HepG2 (cell line): ENCODE data around the gene SEMA7A. TPM values are rescaled to one million over a fixed set of nuclear protein-coding genes. Genes with fewer than 3 reads are reported as not detected.

Source experiments
- BCL6 ChIP-seq: IDR thresholded peaks from 2 replicates; pipeline ENCODE4 v1.6.1; 2016; ENCODE audit warnings: missing genetic modification reagents, missing compliant biosample characterization
- ESRRA ChIP-seq: sonication (generic); formaldehyde crosslinking; IDR thresholded peaks from 2 replicates; pipeline ENCODE4 v1.5.1; 2020; ENCODE audit warnings: mild to moderate bottlenecking, low read depth, missing genetic modification reagents
- FOXK1 ChIP-seq: sonication (generic); formaldehyde crosslinking; IDR thresholded peaks from 2 replicates; pipeline ENCODE4 v1.4.0; 2020; ENCODE audit warnings: low read depth, missing genetic modification reagents, borderline replicate concordance
- GATAD2A ChIP-seq: IDR thresholded peaks from 2 replicates; pipeline ENCODE4 v1.6.1; 2016
- HNF4A ChIP-seq: sonication (generic); formaldehyde crosslinking; IDR thresholded peaks from 2 replicates; pipeline ENCODE4 v1.4.0; 2020; ENCODE audit warnings: missing genetic modification reagents
- KDM1A ChIP-seq: IDR thresholded peaks from 2 replicates; pipeline ENCODE4 v1.6.1; 2016; ENCODE audit warnings: missing compliant biosample characterization
- PRPF4 ChIP-seq: fragments of 200-400 bp; formaldehyde crosslinking; IDR thresholded peaks from 2 replicates; pipeline ENCODE4 v1.6.1; 2016; ENCODE audit warnings: low read length, low read depth; ENCODE audit not compliant: poor library complexity, severe bottlenecking
- SCMH1 ChIP-seq: sonication (generic); formaldehyde crosslinking; IDR thresholded peaks from 2 replicates; pipeline ENCODE4 v1.9.0; 2021; ENCODE audit warnings: missing genetic modification reagents, mild to moderate bottlenecking, borderline replicate concordance
- SOX13 ChIP-seq, 3 experiments: fragments of 450-650 bp in 1 of 3; sonication (generic) in 1 of 3; formaldehyde crosslinking in 1 of 3; IDR thresholded peaks in 2 of 3; conservative IDR thresholded peaks in 1 of 3; 2 replicates each; pipeline versions ENCODE4 v1.5.0 to v1.6.1; 2016 to 2020; ENCODE audit warnings: antibody characterized with exemption in 1 of 3, mild to moderate bottlenecking in 1 of 3, missing compliant biosample characterization in 1 of 3, missing genetic modification reagents in 1 of 3, moderate library complexity in 1 of 3
- ZBTB3 ChIP-seq: sonication (generic); formaldehyde crosslinking; IDR thresholded peaks from 2 replicates; pipeline ENCODE4 v1.4.0; 2020; ENCODE audit warnings: low read depth, mild to moderate bottlenecking, moderate library complexity, missing genetic modification reagents, borderline replicate concordance
- ZNF121 ChIP-seq: sonication (generic); formaldehyde crosslinking; IDR thresholded peaks from 2 replicates; pipeline ENCODE4 v1.5.0; 2020; ENCODE audit warnings: mild to moderate bottlenecking, missing genetic modification reagents
- ZNF225 ChIP-seq: sonication (generic); formaldehyde crosslinking; IDR thresholded peaks from 2 replicates; pipeline ENCODE4 v1.4.0; 2020; ENCODE audit warnings: mild to moderate bottlenecking, missing genetic modification reagents
- ZNF768 ChIP-seq: sonication (generic); formaldehyde crosslinking; IDR thresholded peaks from 2 replicates; pipeline ENCODE4 v1.4.0; 2020; ENCODE audit warnings: missing genetic modification reagents
- polyA plus RNA-seq, 8 experiments: library from polyadenylated mRNA; depleted of rRNA in 3 of 8; stranded (reverse) in 7 of 8; unstranded in 1 of 8; fragments of >200 nt; fragmentation: Illumina TruSeq in 4 of 8; extraction: Trizol in 4 of 8; gene quantifications; 2 replicates each; pipeline versions ENCODE4 v1.2.1 to v1.2.3, GENCODE V29; 2011 to 2016; ENCODE audit warnings: low read depth in 4 of 8, missing spikeins in 1 of 8, mixed read lengths in 1 of 8; ENCODE audit not compliant: insufficient read depth in 1 of 8
- total RNA-seq, 5 experiments: library from RNA; depleted of rRNA; stranded (reverse); fragments of >200 nt; fragmentation: Illumina TruSeq; extraction: Trizol; gene quantifications; 2 replicates each; pipeline ENCODE4 v1.2.3, GENCODE V29; 2016; ENCODE audit warnings: low read depth in 1 of 5
- TF ChIP-seq, protein P1 (sequence below): sonication (generic); formaldehyde crosslinking; IDR thresholded peaks from 2 replicates; pipeline ENCODE4 v1.5.1; 2020; ENCODE audit warnings: missing genetic modification reagents, mild to moderate bottlenecking, borderline replicate concordance
- TF ChIP-seq, protein P2 (sequence below): sonication (generic); formaldehyde crosslinking; IDR thresholded peaks from 2 replicates; pipeline ENCODE4 v1.8.0; 2022; ENCODE audit warnings: missing genetic modification reagents, mild to moderate bottlenecking, moderate library complexity, borderline replicate concordance
- TF ChIP-seq, protein P3 (sequence below): IDR thresholded peaks from 2 replicates; pipeline ENCODE4 v1.4.0; 2020; ENCODE audit warnings: mild to moderate bottlenecking, missing genetic modification reagents
- TF ChIP-seq, protein P4 (sequence below): conservative IDR thresholded peaks from 2 replicates; pipeline ENCODE4 v1.6.1; 2018; ENCODE audit warnings: missing genetic modification reagents

The SEMA7A gene
- total and polyA plus RNA-seq, 2 of the 13 experiments (the other 11 are each of a cell fraction or from before 2014, with no cell fraction given): 9.0 to 15.8 TPM

DNA sequence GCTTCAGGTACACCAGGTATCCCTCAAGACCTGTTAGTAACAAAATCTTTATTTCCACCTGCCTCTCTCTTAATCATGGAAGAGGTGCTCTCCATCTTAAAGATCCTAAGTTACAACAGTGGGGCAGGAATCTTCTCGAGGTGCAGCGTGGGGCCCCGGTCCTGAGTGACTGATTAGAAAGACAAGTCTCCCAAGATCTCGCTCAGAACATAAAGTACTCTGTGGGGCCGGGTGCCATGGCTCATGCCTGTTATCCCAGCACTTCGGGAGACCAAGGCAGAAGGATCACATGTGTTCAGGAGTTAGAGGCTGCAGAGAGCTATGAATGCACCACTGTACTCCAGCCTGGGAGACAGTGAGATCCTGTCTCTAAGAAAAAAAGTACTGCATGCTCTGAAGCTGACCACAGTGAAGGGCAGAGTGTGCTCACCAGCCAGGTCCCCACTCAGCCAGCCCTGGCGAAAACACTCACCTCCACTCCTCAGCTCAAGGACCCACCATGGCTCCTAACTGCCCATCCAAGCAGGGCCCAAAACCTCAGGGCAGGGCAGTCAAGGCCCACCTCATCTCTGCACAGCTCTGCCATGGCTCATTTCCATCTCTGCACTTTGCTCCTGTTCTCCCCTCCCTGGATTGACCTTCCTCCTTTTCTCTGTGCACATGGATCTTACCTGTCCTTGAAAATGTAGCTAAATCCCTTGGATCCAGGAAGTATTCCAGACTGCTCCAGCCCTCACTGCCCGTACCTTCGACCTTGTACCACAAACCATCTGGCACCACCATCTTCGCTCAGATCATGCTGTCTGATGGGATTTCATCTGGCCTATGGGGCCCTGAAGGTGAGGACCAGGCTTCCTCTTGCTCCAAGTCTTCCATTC, 7.1 kb downstream of the SEMA7A start (continued):
- TF ChIP-seq, protein P1, sequence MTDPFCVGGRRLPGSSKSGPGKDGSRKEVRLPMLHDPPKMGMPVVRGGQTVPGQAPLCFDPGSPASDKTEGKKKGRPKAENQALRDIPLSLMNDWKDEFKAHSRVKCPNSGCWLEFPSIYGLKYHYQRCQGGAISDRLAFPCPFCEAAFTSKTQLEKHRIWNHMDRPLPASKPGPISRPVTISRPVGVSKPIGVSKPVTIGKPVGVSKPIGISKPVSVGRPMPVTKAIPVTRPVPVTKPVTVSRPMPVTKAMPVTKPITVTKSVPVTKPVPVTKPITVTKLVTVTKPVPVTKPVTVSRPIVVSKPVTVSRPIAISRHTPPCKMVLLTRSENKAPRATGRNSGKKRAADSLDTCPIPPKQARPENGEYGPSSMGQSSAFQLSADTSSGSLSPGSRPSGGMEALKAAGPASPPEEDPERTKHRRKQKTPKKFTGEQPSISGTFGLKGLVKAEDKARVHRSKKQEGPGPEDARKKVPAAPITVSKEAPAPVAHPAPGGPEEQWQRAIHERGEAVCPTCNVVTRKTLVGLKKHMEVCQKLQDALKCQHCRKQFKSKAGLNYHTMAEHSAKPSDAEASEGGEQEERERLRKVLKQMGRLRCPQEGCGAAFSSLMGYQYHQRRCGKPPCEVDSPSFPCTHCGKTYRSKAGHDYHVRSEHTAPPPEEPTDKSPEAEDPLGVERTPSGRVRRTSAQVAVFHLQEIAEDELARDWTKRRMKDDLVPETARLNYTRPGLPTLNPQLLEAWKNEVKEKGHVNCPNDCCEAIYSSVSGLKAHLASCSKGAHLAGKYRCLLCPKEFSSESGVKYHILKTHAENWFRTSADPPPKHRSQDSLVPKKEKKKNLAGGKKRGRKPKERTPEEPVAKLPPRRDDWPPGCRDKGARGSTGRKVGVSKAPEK (CRISPR knock-in tag): no peak
- TF ChIP-seq, protein P2, sequence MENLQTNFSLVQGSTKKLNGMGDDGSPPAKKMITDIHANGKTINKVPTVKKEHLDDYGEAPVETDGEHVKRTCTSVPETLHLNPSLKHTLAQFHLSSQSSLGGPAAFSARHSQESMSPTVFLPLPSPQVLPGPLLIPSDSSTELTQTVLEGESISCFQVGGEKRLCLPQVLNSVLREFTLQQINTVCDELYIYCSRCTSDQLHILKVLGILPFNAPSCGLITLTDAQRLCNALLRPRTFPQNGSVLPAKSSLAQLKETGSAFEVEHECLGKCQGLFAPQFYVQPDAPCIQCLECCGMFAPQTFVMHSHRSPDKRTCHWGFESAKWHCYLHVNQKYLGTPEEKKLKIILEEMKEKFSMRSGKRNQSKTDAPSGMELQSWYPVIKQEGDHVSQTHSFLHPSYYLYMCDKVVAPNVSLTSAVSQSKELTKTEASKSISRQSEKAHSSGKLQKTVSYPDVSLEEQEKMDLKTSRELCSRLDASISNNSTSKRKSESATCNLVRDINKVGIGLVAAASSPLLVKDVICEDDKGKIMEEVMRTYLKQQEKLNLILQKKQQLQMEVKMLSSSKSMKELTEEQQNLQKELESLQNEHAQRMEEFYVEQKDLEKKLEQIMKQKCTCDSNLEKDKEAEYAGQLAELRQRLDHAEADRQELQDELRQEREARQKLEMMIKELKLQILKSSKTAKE: peak; percentile 53; the same call in 1 of the 2 replicates
- peak; percentile 13; the same call in 1 of the 2 replicates for TF ChIP-seq BCL6 (CRISPR knock-in tag)
- no peak for TF ChIP-seq PRPF4
- no peak for TF ChIP-seq SCMH1 (CRISPR knock-in tag)
- TF ChIP-seq ZNF225 (CRISPR knock-in tag): no peak
- TF ChIP-seq KDM1A: peak; percentile 16; the same call in 1 of the 2 replicates
- TF ChIP-seq ZNF768 (CRISPR knock-in tag): peak; percentile 34; the same call in 1 of the 2 replicates
- TF ChIP-seq ESRRA (CRISPR knock-in tag): peak; percentile 44; the same call in 1 of the 2 replicates
- no peak for TF ChIP-seq FOXK1 (CRISPR knock-in tag)
- TF ChIP-seq, protein P3, sequence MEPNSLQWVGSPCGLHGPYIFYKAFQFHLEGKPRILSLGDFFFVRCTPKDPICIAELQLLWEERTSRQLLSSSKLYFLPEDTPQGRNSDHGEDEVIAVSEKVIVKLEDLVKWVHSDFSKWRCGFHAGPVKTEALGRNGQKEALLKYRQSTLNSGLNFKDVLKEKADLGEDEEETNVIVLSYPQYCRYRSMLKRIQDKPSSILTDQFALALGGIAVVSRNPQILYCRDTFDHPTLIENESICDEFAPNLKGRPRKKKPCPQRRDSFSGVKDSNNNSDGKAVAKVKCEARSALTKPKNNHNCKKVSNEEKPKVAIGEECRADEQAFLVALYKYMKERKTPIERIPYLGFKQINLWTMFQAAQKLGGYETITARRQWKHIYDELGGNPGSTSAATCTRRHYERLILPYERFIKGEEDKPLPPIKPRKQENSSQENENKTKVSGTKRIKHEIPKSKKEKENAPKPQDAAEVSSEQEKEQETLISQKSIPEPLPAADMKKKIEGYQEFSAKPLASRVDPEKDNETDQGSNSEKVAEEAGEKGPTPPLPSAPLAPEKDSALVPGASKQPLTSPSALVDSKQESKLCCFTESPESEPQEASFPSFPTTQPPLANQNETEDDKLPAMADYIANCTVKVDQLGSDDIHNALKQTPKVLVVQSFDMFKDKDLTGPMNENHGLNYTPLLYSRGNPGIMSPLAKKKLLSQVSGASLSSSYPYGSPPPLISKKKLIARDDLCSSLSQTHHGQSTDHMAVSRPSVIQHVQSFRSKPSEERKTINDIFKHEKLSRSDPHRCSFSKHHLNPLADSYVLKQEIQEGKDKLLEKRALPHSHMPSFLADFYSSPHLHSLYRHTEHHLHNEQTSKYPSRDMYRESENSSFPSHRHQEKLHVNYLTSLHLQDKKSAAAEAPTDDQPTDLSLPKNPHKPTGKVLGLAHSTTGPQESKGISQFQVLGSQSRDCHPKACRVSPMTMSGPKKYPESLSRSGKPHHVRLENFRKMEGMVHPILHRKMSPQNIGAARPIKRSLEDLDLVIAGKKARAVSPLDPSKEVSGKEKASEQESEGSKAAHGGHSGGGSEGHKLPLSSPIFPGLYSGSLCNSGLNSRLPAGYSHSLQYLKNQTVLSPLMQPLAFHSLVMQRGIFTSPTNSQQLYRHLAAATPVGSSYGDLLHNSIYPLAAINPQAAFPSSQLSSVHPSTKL (CRISPR knock-in tag): 0 out of 2 replicates have a peak, but pooled peaks have one; percentile 23
- 0 out of 2 replicates have a peak, but pooled peaks have one; percentile 61 for TF ChIP-seq ZNF121 (CRISPR knock-in tag)
- TF ChIP-seq SOX13 (IDR thresholded peaks at IDR 0.05): no peak
- no peak for TF ChIP-seq SOX13 (CRISPR knock-in tag; conservative IDR thresholded peaks at IDR 0.05 in 1 of 2, IDR thresholded peaks at IDR 0.05 in 1 of 2)
- 0 out of 2 replicates have a peak, but pooled peaks have one; percentile 8 for TF ChIP-seq GATAD2A (CRISPR knock-in tag)
- TF ChIP-seq ZBTB3 (CRISPR knock-in tag): no peak
- TF ChIP-seq, protein P4, sequence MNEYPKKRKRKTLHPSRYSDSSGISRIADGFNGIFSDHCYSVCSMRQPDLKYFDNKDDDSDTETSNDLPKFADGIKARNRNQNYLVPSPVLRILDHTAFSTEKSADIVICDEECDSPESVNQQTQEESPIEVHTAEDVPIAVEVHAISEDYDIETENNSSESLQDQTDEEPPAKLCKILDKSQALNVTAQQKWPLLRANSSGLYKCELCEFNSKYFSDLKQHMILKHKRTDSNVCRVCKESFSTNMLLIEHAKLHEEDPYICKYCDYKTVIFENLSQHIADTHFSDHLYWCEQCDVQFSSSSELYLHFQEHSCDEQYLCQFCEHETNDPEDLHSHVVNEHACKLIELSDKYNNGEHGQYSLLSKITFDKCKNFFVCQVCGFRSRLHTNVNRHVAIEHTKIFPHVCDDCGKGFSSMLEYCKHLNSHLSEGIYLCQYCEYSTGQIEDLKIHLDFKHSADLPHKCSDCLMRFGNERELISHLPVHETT (CRISPR knock-in tag): no peak
- TF ChIP-seq HNF4A (CRISPR knock-in tag): peak; percentile 78
